Right atrium auricular region (tissue), 2 donors: ENCODE measurements around the gene LRRC1. TPM values are rescaled to one million over a fixed set of nuclear protein-coding genes. Genes with fewer than 3 reads are reported as not detected.

ENCODE experiments used
- DNase-seq: peaks from one replicate; pipeline ENCODE4 v3.0.0-alpha.2; 2019; ENCODE audit warnings: low spot score
- H3K27ac ChIP-seq, 2 donors: fragments of 200-600 bp; sonication (generic); 1 replicate in 1 of 2; 2 replicates in 1 of 2; pipeline ENCODE4 v1.5.1; 2016 to 2019
- H3K27me3 ChIP-seq, 2 donors: fragments of 200-600 bp; sonication (generic); one replicate each; pipeline versions ENCODE4 v1.5.1 to v1.6.0; 2017 to 2019
- H3K36me3 ChIP-seq: fragments of 200-600 bp; sonication (generic); one replicate; pipeline ENCODE4 v1.5.1; 2016
- H3K4me1 ChIP-seq, 2 donors: fragments of 200-600 bp; sonication (generic); one replicate each; pipeline versions ENCODE4 v1.5.1 to v1.6.0; 2017 to 2019
- H3K4me3 ChIP-seq, 2 donors: fragments of 200-600 bp; sonication (generic); 1 replicate in 1 of 2; 2 replicates in 1 of 2; pipeline ENCODE4 v1.5.1; 2017 to 2019; ENCODE audit warnings: mild to moderate bottlenecking in 1 of 2, moderate library complexity in 1 of 2
- H3K9me3 ChIP-seq, 2 donors: fragments of 200-600 bp; sonication (generic); one replicate each; pipeline ENCODE4 v1.5.1; 2019
- CTCF ChIP-seq, 2 donors: fragments of 200-600 bp; sonication (generic); IDR thresholded peaks; one replicate each; pipeline ENCODE4 v1.5.1; 2019; ENCODE audit warnings: antibody characterized with exemption in 2 of 2
- total RNA-seq, 2 donors: library from RNA; depleted of rRNA; stranded (reverse); fragments of >200 nt; gene quantifications; one replicate each; pipeline ENCODE4 v1.1.0, GENCODE V29; 2016

LRRC1 gene
- total RNA-seq, 2 donors from 2014 or later: 5.3 to 6.1 TPM

DNA sequence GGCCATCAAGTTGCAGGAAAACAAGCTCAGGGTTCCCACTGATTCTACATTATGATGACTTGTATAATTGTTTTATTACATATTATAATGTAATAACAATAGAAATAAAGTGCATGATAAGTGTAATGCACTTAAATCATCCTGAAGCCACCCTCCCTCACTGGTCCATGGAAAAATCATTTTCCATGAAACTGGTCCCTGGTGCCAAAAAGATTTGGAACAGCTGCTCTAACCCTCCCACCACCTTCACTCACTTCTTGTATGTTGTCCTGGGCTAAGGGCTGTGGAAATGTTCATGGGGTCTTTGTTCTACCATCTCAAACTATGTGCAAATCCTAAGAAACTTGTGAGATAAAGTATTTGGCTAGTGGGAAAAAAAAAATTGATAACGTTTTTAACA, 133.8 kb downstream of the LRRC1 start:
- H3K36me3 ChIP-seq: no peaks in the 10 kb centered on the region
- no peaks in the 10 kb centered on the region for H3K27me3 ChIP-seq
- no peak for DNase-seq
- H3K27ac ChIP-seq: peak overlapping the region in 1 of 2 donors; percentile 50
- no peak overlapping the region for H3K4me3 ChIP-seq
- peaks cover 0 to 21% of the 10 kb centered on the region in 2 donors for H3K4me1 ChIP-seq
- TF ChIP-seq CTCF (IDR thresholded peaks at IDR 0.05): no peak
- no peaks in the 10 kb centered on the region for H3K9me3 ChIP-seq

DNA sequence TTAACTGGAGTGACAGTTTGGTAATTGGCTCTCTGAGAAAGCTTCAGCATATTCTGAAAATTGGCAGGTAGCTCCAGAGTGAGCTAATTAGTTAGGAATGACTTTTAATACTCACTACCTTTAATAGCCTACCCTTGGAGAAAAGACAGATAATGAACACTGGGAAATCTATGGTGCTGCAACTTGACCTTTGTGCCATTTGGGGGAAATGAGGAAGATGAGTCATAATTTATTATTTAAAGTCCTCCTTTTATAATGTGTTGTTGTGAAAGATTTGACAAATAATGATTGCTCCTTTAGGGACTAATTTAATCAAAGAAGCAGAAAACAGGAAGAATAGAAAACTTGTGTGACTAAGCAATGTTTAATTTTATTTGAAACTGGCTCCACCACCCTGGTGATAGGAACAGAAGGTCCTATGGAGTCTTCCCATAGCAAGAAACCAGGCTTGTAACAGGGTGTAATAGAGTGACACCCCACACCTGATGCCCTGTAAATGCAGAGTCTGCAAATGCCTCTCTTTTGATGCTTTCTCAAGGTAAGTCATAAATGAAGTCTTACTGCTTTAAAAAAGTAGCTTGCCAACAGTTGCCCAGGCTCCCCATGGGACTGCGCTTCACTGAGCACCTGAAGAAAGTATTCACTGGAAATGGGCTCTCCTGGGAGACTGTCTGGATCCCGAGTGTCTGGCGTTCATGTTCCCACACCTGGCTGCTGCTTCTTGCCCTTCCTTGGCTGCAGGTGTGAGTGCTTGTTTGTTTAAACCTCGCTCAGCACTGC, 134.4 kb downstream of the LRRC1 start:
- Histone ChIP-seq H3K27me3 (no peaks in the 10 kb centered on the region), H3K27ac (peak overlapping the region in 1 of 2 donors; percentile 50), H3K4me1 (peaks cover 0 to 21% of the 10 kb centered on the region in 2 donors), H3K4me3 (no peak overlapping the region), H3K9me3 (no peaks in the 10 kb centered on the region), H3K36me3 (no peaks in the 10 kb centered on the region)
- no peak for DNase-seq
- TF ChIP-seq CTCF (IDR thresholded peaks at IDR 0.05): no peak

DNA sequence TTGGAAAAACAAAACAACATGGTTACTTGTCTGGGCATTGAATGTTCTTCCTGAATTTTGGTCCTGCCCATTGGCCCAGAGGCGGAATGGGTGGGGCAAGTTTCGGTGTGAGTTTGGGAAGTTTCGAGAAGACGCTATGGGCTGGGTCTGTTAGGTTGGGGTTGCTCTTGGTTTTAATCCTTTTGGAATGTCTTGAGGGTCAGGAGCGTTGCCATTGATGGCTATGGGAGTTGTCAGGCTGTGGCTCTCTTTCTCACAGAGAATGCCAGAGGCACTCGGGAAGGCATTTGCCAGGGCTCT, 135.0 kb downstream of the LRRC1 start:
- H3K27me3 ChIP-seq: no peaks in the 10 kb centered on the region
- TF ChIP-seq CTCF (IDR thresholded peaks at IDR 0.05): no peak
- no peaks in the 10 kb centered on the region for H3K36me3 ChIP-seq
- no peak for DNase-seq
- H3K4me1 ChIP-seq: peaks cover 0 to 21% of the 10 kb centered on the region in 2 donors
- no peaks in the 10 kb centered on the region for H3K9me3 ChIP-seq
- no peak overlapping the region for H3K4me3 ChIP-seq
- no peak overlapping the region for H3K27ac ChIP-seq

- H3K4me3 ChIP-seq: no peak overlapping the region
- H3K36me3 ChIP-seq: no peaks in the 10 kb centered on the region
- peaks cover 0 to 21% of the 10 kb centered on the region in 2 donors for H3K4me1 ChIP-seq
- H3K27me3 ChIP-seq: no peaks in the 10 kb centered on the region
- no peak overlapping the region for H3K27ac ChIP-seq
- no peaks in the 10 kb centered on the region for H3K9me3 ChIP-seq
- DNase-seq: no peak
- no peak for TF ChIP-seq CTCF (IDR thresholded peaks at IDR 0.05)
Measured at GRCh38 chr6:53930330-53930729, 135.5 kb downstream of the LRRC1 start.

DNA sequence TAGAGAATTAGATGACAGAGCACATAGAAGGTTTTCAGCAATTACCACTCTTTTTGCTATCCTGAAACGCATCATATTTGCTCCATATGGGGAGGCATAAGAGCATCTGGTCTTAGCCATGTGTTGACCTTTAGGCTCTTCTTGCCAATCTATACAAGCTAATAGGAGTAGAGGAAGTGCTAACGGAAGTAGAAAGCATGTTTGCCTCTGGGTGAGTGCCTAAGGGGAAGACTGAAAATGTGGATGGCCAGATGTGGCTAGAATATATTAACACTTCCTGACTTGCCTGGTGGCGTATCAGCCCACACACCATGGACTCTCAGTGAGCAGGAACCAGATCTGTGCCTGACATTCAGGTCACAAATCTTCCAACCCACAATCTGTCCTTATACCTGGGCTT, 136.3 kb downstream of the LRRC1 start:
- no peak for DNase-seq
- H3K9me3 ChIP-seq: no peaks in the 10 kb centered on the region
- H3K4me3 ChIP-seq: no peak overlapping the region
- no peaks in the 10 kb centered on the region for H3K27me3 ChIP-seq
- H3K4me1 ChIP-seq: peaks cover 0 to 21% of the 10 kb centered on the region in 2 donors
- no peak overlapping the region for H3K27ac ChIP-seq
- H3K36me3 ChIP-seq: no peaks in the 10 kb centered on the region
- TF ChIP-seq CTCF (IDR thresholded peaks at IDR 0.05): no peak

GRCh38 chr6:53932516-53932915, 137.7 kb downstream of the LRRC1 start:
- no peak overlapping the region for H3K4me3 ChIP-seq
- H3K36me3 ChIP-seq: no peaks in the 10 kb centered on the region
- no peak for TF ChIP-seq CTCF (IDR thresholded peaks at IDR 0.05)
- H3K9me3 ChIP-seq: no peaks in the 10 kb centered on the region
- no peak overlapping the region for H3K27ac ChIP-seq
- no peaks in the 10 kb centered on the region for H3K27me3 ChIP-seq
- no peak for DNase-seq
- peaks cover 0 to 15% of the 10 kb centered on the region in 2 donors for H3K4me1 ChIP-seq
